Stomach (tissue), 4 donors: ENCODE measurements around the gene PTPN14.

Experiments used
- CTCF ChIP-seq, 7 experiments: fragments of 450-650 bp in 4 of 7; fragments of 200-600 bp in 3 of 7; sonication (generic) in 3 of 7; IDR thresholded peaks; one replicate each; pipeline ENCODE4 v1.5.1; 2016 to 2019; ENCODE audit warnings: antibody characterized with exemption in 7 of 7, control low read depth in 2 of 7, mild to moderate bottlenecking in 1 of 7
- EP300 ChIP-seq: sonication (generic); formaldehyde crosslinking; IDR thresholded peaks from one replicate; pipeline ENCODE4 v1.6.1; 2017; ENCODE audit warnings: antibody characterized with exemption
- POLR2A ChIP-seq, 4 donors: fragments of 450-650 bp; IDR thresholded peaks; one replicate each; pipeline ENCODE4 v1.6.1; 2016; ENCODE audit warnings: antibody characterized with exemption in 4 of 4, control low read depth in 2 of 4, mild to moderate bottlenecking in 1 of 4, moderate library complexity in 1 of 4

DNA sequence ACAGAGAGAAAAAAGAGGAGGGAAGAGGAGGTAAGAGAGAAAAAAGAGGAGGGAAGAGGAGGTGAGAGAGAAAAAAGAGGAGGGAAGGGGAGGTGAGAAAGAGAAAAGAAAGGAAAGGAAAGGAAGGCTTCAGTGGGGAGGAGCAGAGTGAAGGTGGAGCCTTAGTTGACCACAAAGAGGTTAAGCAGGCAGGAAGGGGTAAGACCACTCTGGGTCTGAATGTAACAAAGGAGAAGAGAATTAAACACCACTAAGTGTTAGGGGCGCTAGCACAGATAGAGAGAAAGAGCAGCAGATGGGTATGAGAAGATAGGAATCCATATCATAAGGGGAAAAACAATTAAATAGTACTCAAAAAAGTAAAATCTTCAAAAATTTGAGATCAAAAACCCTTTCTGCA is 6.6 kb downstream of the PTPN14 start:
- TF ChIP-seq EP300 (no peak), POLR2A (IDR thresholded peaks at IDR 0.05) (no peak), CTCF (IDR thresholded peaks at IDR 0.05) (no peak)
